GM12891 (cell line): ENCODE measurements around the gene MOV10L1.

Source experiments
- DNase-seq: peaks from one replicate; pipeline ENCODE4 v3.0.0; 2011; ENCODE audit warnings: low spot score; ENCODE audit not compliant: insufficient read length
- FAIRE-seq: peaks from 2 replicates; lab custom pipeline; 2011; peaks lifted over from hg19 to GRCh38; lab: Jason Lieb, UNC
- PAX5 ChIP-seq: IDR thresholded peaks from 2 replicates; pipeline ENCODE4 v1.6.1; 2011; ENCODE audit warnings: low read length, moderate library complexity, mild to moderate bottlenecking; ENCODE audit not compliant: insufficient read depth, severe bottlenecking
- POLR2A ChIP-seq: IDR thresholded peaks from 2 replicates; pipeline ENCODE4 v1.6.1; 2011; ENCODE audit warnings: low read depth, low read length, control low read depth
- POLR2AphosphoS5 ChIP-seq: IDR thresholded peaks from 2 replicates; pipeline ENCODE4 v1.6.1; 2011; ENCODE audit warnings: low read depth, low read length, control low read depth
- POU2F2 ChIP-seq: IDR thresholded peaks from 2 replicates; pipeline ENCODE4 v1.6.1; 2011; ENCODE audit warnings: low read depth, mild to moderate bottlenecking, control low read depth, low read length, moderate library complexity
- SPI1 ChIP-seq: IDR thresholded peaks from 2 replicates; pipeline ENCODE4 v1.6.1; 2011; ENCODE audit warnings: low read depth, low read length, control low read depth
- TAF1 ChIP-seq: IDR thresholded peaks from 2 replicates; pipeline ENCODE4 v1.6.1; 2011; ENCODE audit warnings: low read depth, low read length, control low read depth

MOV10L1 gene

GRCh38 chr22:50178871-50179869, 89.4 kb downstream of the MOV10L1 start:
- DNase-seq (no peak), FAIRE-seq (no peak)
- TF ChIP-seq POLR2AphosphoS5 (no peak), PAX5 (no peak), POU2F2 (no peak), TAF1 (no peak), SPI1 (no peak), POLR2A (no peak)

- peak; percentile 67 for FAIRE-seq
- DNase-seq: no peak
- TF ChIP-seq POLR2A: no peak
- TF ChIP-seq TAF1: no peak
Measured at GRCh38 chr22:50179937-50180726, 90.3 kb downstream of the MOV10L1 start.

- FAIRE-seq: no peak
Measured at GRCh38 chr22:50180727-50181521, 91.1 kb downstream of the MOV10L1 start.

GRCh38 chr22:50182176-50183081, 92.6 kb downstream of the MOV10L1 start:
- no peak for DNase-seq
- TF ChIP-seq POU2F2 (no peak), TAF1 (no peak), SPI1 (no peak), PAX5 (no peak), POLR2A (no peak), POLR2AphosphoS5 (no peak)
- no peak for FAIRE-seq

More at GRCh38 chr22:50180727-50181521, 91.1 kb downstream of the MOV10L1 start:
- TF ChIP-seq TAF1 (no peak), PAX5 (no peak), POLR2AphosphoS5 (no peak), SPI1 (no peak), POLR2A (no peak)
- DNase-seq: no peak

- FAIRE-seq (no peak), DNase-seq (no peak)
- TF ChIP-seq SPI1: no peak
- TF ChIP-seq POLR2AphosphoS5: no peak
Measured at GRCh38 chr22:50183141-50183971, 93.5 kb downstream of the MOV10L1 start.

- TF ChIP-seq POLR2AphosphoS5 (no peak), PAX5 (no peak), SPI1 (no peak), POU2F2 (no peak), POLR2A (no peak), TAF1 (no peak)
- FAIRE-seq: peak; percentile 5
- DNase-seq: no peak
Measured at GRCh38 chr22:50184004-50184901, 94.4 kb downstream of the MOV10L1 start.

- TF ChIP-seq POLR2A: no peak
- no peak for TF ChIP-seq SPI1
- TF ChIP-seq POU2F2: no peak
- no peak for TF ChIP-seq POLR2AphosphoS5
- TF ChIP-seq PAX5: no peak
- no peak for TF ChIP-seq TAF1
- FAIRE-seq: no peak
- DNase-seq: no peak
Measured at GRCh38 chr22:50184902-50185374, 95.1 kb downstream of the MOV10L1 start.
